Right renal pelvis (tissue), 4 donors: ENCODE data around the gene HACD2. TPM values are rescaled to one million over a fixed set of nuclear protein-coding genes. Genes with fewer than 3 reads are reported as not detected.

Source experiments
- DNase-seq, 4 donors: peaks; one replicate each; pipeline ENCODE4 v3.0.0-alpha.2; 2013; ENCODE audit warnings: low read depth in 4 of 4, low spot score in 3 of 4, missing footprints in 1 of 4
- polyA plus RNA-seq, 4 donors: library from polyadenylated mRNA; unstranded; fragments of 120-200 nt; gene quantifications; one replicate each; pipeline ENCODE4 v1.2.1, GENCODE V29; 2013; ENCODE audit not compliant: insufficient read length in 4 of 4

The HACD2 gene
- polyA plus RNA-seq, 4 donors, result 45.6 to 60.1 (median 54.3) TPM

- peak in 2 of 4 donors; percentile 30 to 31 for DNase-seq
Measured at GRCh38 chr3:123449997-123450604, 134.8 kb downstream of the HACD2 start.

GRCh38 chr3:123449102-123449996, 135.5 kb downstream of the HACD2 start:
- peak in 2 of 4 donors; percentile 20 to 28 for DNase-seq

GRCh38 chr3:123448536-123449101, 136.2 kb downstream of the HACD2 start, which contains the start of gene ADCY5:
ADCY5 (minus strand) TSS chr3:123449090; CDS start chr3:123448545, 545 bp downstream.
- DNase-seq, result peak in 1 of 4 donors; percentile 16

DNA sequence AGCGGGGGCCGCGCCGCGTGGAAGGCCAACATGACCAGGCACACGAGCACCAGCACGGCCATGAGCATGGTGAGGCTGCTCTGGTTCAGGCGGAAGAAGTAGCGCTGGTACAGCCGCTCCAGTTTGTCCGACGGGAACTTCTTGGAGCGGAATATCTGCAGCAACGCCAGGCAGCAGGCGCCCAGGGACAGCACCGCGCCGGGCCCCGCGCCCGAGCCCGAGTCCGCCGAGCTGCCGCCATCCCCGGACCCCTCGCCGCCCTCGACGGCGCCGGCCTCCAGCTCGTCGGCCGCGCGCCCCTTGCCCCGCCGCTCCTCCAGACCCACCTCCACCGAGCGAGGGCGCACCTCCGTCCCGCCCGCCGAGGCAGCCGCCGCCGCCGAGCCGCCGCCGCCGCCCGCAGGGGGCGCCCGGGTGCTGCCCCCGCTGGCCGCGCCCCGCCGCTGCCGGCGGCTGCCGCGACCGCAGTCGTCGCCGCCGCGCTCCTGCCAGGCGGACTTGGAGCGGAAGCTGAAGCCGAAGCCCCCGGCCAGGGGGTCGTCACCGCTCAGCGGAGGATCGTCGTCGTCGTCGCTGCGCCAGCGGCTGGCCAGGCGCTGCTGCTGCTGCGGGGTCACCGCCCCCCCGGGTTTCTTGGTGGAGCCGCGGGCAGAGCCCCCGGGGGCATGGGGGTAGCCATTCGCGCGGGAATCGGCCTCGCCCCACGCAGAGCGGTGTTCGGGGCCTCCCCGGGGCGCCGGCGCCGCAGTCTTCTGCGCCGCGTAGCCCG, 136.9 kb downstream of the HACD2 start:
- DNase-seq, result no peak

GRCh38 chr3:123447416-123447748, 137.5 kb downstream of the HACD2 start:
- no peak for DNase-seq

- DNase-seq, result no peak
Measured at GRCh38 chr3:123446610-123447109, 138.2 kb downstream of the HACD2 start.

DNA sequence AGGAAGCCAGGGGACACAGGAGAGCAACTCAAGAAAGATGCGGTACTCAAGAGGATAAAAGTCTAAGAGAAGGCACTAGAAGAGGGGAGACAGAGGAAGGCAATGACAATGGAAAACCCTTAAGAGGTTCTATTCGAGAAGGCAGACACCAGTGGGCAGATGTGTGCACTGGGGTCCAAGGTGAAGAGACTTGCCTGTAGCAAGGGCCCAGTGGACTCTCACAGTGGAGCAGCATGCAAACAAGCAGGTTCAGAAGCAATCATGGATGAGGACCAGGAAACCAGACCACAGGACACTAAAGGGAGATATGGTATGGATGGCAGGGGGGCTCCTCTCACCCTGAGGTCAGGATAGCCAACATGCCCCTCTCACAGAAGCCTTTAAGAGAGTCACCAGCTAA, 138.6 kb downstream of the HACD2 start:
- no peak for DNase-seq

GRCh38 chr3:123445702-123446101, 139.2 kb downstream of the HACD2 start:
- no peak for DNase-seq

DNA sequence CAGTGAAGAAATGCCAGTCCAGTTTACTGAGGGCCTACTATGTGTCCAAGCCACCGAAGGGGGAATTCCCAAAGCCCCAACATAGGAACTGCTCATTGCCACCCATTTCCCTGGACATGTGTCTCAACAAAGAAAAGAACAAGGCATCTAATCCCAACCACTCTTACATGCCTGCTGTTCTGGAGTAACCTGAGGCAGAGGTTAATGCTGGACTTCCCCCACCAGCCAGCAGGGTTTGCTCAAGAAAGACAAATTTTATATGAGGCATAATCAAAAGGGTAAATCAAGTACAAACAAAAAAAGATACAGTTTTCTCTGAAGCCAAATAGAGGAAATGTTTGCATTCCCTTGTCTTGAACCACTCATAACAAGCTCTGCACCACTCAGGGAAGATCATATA, 140.1 kb downstream of the HACD2 start:
- no peak for DNase-seq

DNA sequence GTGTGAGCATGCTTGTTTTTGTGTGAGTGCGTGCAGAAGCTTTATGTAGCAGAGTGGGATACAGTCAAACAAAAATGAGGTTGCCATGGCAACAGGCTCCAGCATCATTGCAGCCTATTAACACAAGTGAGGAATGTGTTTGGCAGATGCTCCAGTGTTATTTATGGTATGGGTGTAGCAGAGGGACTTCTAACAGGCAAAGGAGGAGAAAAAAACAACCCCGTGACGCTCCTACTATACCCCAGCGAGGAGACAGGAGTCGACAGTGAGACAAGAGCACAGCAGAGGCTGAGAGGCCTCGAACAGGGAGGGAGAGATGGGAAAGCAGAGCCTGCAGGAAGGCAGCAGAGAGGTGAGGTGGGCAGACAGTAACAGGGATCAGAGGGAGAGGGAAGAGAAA, 140.8 kb downstream of the HACD2 start:
- DNase-seq, result no peak

- no peak for DNase-seq
Measured at GRCh38 chr3:123442908-123443307, 141.9 kb downstream of the HACD2 start.

- DNase-seq, result no peak
Measured at GRCh38 chr3:123442125-123442524, 142.7 kb downstream of the HACD2 start.

Other genes with a start within 250 kb of the HACD2 start
- 10 to 100 TPM; 11.9 to 14.1 (median 12.5) TPM for gene ADCY5, start 136.0 kb downstream of the HACD2 start, polyA plus RNA-seq